GM12891 (cell line): ENCODE measurements around the gene RHOU.

Experiments used
- DNase-seq: peaks from one replicate; pipeline ENCODE4 v3.0.0; 2011; ENCODE audit warnings: low spot score; ENCODE audit not compliant: insufficient read length
- FAIRE-seq: peaks from 2 replicates; lab custom pipeline; 2011; peaks lifted over from hg19 to GRCh38; lab: Jason Lieb, UNC
- PAX5 ChIP-seq: IDR thresholded peaks from 2 replicates; pipeline ENCODE4 v1.6.1; 2011; ENCODE audit warnings: low read length, moderate library complexity, mild to moderate bottlenecking; ENCODE audit not compliant: insufficient read depth, severe bottlenecking
- POLR2A ChIP-seq: IDR thresholded peaks from 2 replicates; pipeline ENCODE4 v1.6.1; 2011; ENCODE audit warnings: low read depth, low read length, control low read depth
- POLR2AphosphoS5 ChIP-seq: IDR thresholded peaks from 2 replicates; pipeline ENCODE4 v1.6.1; 2011; ENCODE audit warnings: low read depth, low read length, control low read depth
- POU2F2 ChIP-seq: IDR thresholded peaks from 2 replicates; pipeline ENCODE4 v1.6.1; 2011; ENCODE audit warnings: low read depth, mild to moderate bottlenecking, control low read depth, low read length, moderate library complexity
- SPI1 ChIP-seq: IDR thresholded peaks from 2 replicates; pipeline ENCODE4 v1.6.1; 2011; ENCODE audit warnings: low read depth, low read length, control low read depth
- TAF1 ChIP-seq: IDR thresholded peaks from 2 replicates; pipeline ENCODE4 v1.6.1; 2011; ENCODE audit warnings: low read depth, low read length, control low read depth

RHOU gene

DNA sequence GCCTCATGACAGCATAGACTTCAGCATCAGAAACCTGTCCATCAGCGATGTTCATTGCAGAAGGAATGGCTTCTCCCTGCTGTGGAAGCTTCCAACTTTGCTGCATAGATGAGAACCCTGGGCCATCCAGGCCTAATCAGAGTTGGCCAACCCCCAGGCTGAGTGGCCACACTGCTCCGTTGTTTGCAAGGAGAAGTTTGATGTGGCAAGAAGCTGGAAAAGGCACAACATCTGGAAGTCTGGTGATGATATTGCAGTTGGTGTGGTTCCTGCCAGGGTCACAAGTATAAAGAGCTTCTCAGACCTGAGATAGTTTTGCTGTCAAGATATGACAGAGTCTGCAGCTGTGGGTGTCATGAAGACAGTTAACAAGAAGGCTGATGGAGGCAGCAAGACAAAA lies 41.2 kb downstream of the RHOU start:
- TF ChIP-seq POLR2AphosphoS5 (no peak), POU2F2 (no peak), SPI1 (no peak), TAF1 (no peak), POLR2A (no peak), PAX5 (no peak)
- DNase-seq: no peak
- no peak for FAIRE-seq

GRCh38 chr1:228777236-228777635 lies 42.0 kb downstream of the RHOU start:
- TF ChIP-seq PAX5 (no peak), POLR2AphosphoS5 (no peak), TAF1 (no peak), SPI1 (no peak), POU2F2 (no peak), POLR2A (no peak)
- DNase-seq (no peak), FAIRE-seq (no peak)

GRCh38 chr1:228778026-228778425 lies 42.7 kb downstream of the RHOU start:
- no peak for FAIRE-seq
- TF ChIP-seq POU2F2: no peak
- no peak for TF ChIP-seq POLR2A
- no peak for TF ChIP-seq TAF1
- no peak for TF ChIP-seq POLR2AphosphoS5
- no peak for TF ChIP-seq SPI1
- TF ChIP-seq PAX5: no peak
- no peak for DNase-seq

- DNase-seq (no peak), FAIRE-seq (no peak)
- no peak for TF ChIP-seq POLR2A
- TF ChIP-seq SPI1: no peak
- TF ChIP-seq POLR2AphosphoS5: no peak
- no peak for TF ChIP-seq POU2F2
- TF ChIP-seq PAX5: no peak
- no peak for TF ChIP-seq TAF1
These were observed 43.2 kb downstream of the RHOU start for GRCh38 chr1:228778466-228778865.

DNA sequence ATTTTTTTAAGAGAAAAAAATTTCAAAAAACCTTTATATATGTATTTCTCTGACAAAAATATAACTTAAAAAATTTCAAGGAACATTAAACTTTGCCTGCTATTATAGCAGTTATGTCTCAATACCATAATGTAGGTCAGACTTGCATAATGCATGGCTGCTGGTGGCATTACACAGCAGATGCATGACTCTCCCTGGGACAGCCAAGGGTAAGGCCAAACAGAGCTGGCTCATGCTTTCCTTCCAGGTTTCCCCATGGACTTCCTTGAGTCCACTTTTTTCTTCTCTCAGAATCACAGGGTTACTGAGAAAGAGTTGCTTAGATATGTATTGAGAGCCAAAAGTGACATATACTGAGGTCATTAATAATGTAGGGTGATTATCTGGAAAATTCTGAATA lies 43.7 kb downstream of the RHOU start:
- FAIRE-seq (no peak), DNase-seq (no peak)
- no peak for TF ChIP-seq POLR2AphosphoS5
- TF ChIP-seq SPI1: no peak
- no peak for TF ChIP-seq TAF1
- no peak for TF ChIP-seq PAX5
- TF ChIP-seq POLR2A: no peak
- TF ChIP-seq POU2F2: no peak

DNA sequence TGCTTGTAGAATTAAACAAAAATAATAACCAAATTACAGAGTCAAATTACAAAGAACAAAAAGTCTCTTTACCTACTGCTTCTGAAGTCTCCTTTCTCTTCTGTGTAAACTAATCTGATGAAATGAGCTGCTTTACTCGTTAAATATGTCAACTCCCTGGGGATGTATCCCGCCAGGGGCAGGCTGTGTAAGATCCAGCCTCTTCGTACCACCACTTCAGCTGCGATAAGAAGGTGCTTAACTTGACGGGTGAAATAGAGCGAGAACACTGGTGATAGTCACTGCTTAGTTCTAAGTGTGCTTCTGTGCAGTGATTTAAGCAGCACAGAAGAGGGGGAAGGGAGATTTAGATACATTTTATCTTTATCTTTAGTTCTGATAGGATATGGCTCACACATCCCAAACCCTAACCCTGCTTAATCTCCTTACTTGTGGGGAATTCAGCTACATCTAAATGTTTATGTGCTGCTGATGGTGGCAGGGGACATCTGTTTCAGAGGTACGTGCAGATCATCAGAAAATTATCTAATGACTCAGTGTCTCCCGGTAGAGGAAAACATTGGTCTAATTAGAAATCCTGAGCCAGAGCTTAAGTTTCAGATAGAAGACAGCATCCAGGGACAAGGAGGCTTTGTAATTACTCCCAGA lies 46.0 kb downstream of the RHOU start:
- no peak for DNase-seq
- no peak for TF ChIP-seq TAF1
- FAIRE-seq: no peak

DNA sequence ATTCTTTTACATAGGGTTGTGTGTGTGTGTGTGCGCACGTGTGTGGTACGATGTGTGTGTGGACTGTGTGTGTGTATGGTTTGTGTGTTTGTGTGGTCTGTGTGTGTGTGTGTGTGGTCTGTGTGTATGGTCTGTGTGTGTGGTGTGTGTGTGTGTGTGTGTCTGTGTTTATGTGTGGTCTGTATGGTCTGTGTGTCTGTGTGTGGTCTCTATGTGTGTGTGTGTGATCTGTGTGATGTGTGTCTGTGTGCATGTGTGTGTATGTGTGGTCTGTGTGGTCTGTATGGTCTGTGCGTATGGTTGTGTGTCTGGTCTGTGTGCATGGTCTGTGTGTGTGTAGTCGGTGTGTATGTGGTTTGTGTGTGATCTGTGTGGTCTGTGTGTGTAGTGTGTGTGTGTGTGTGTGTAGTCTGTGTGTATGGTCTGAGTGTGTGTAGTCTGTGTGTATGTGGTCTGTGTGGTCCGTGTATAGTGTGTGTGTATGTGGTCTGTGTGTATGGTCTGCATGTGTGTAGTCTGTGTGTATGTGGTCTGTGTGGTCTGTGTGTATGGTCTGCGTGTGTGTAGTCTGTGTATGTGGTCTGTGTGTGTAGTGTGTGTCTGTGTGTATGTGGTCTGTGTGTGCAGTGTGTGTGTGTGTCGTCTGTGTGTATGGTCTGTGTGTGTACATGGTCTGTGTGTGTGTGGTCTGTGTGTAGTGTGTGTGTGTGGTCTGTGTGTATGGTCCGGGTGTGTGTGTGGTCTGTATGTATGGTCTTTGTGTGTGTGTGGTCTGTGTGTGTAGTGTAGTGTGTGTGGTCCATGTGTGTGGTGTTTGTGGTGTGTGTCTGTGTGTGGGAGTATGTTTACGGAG lies 46.8 kb downstream of the RHOU start:
- DNase-seq (no peak), FAIRE-seq (peak; percentile 74)
- TF ChIP-seq TAF1: no peak
- TF ChIP-seq POLR2AphosphoS5: no peak
- no peak for TF ChIP-seq POLR2A

GRCh38 chr1:228782662-228783417 lies 47.6 kb downstream of the RHOU start:
- TF ChIP-seq PAX5 (no peak), TAF1 (no peak), POLR2AphosphoS5 (no peak), SPI1 (no peak), POU2F2 (no peak), POLR2A (no peak)
- FAIRE-seq (no peak), DNase-seq (no peak)

- TF ChIP-seq POLR2A (no peak), POU2F2 (no peak), POLR2AphosphoS5 (no peak), SPI1 (no peak), PAX5 (no peak), TAF1 (no peak)
- DNase-seq: no peak
- FAIRE-seq: no peak
These were observed 48.2 kb downstream of the RHOU start for GRCh38 chr1:228783418-228784040.
